ENCODE measurements around the gene CPT2. TPM values are rescaled to one million over a fixed set of nuclear protein-coding genes. Genes with fewer than 3 reads are reported as not detected.

CPT2 gene
- total RNA-seq: 10.9 TPM
- 16.9 TPM for polyA plus RNA-seq

- WGBS: under 1% methylated on average over 57 of the region's 57 CpGs
Observed at GRCh38 chr1:53196485-53197290, at the start of gene CPT2. CPT2 (plus strand) TSS chr1:53196824; CDS start chr1:53196944, 120 bp downstream.

GRCh38 chr1:53147174-53147573 is 49.5 kb upstream of the CPT2 start:
- Histone ChIP-seq H3K36me3 (ENCODE audit: insufficient read depth) (no peaks in the 10 kb centered on the region), H3K27ac (ENCODE audit: low read depth) (no peak overlapping the region), H3K4me3 (ENCODE audit: low read depth, low read length) (no peak overlapping the region), H3K4me1 (ENCODE audit: insufficient read depth) (no peaks in the 10 kb centered on the region)
- 90% methylated on average over 4 of the region's 4 CpGs for WGBS
- DNase-seq (ENCODE audit: extremely low spot score): no peak

More at GRCh38 chr1:53196485-53197290, at the start of gene CPT2:
- H3K4me1 ChIP-seq (ENCODE audit: insufficient read depth): no peaks in the 10 kb centered on the region
- DNase-seq (ENCODE audit: extremely low spot score): peak; percentile 76
- H3K27ac ChIP-seq (ENCODE audit: low read depth): peak within 1 kb of the TSS; percentile 98
- peak within 1 kb of the TSS; percentile 92 for H3K4me3 ChIP-seq (ENCODE audit: low read depth, low read length)
- no peaks in the 10 kb centered on the region for H3K36me3 ChIP-seq (ENCODE audit: insufficient read depth)

GRCh38 chr1:53148123-53148522 is 48.5 kb upstream of the CPT2 start:
- no peak for DNase-seq (ENCODE audit: extremely low spot score)
- Histone ChIP-seq H3K36me3 (ENCODE audit: insufficient read depth) (no peaks in the 10 kb centered on the region), H3K4me1 (ENCODE audit: insufficient read depth) (no peaks in the 10 kb centered on the region), H3K27ac (ENCODE audit: low read depth) (no peak overlapping the region), H3K4me3 (ENCODE audit: low read depth, low read length) (no peak overlapping the region)
- 67% methylated on average over 3 of the region's 3 CpGs for WGBS

GRCh38 chr1:53153752-53154151 is 42.9 kb upstream of the CPT2 start:
- H3K4me3 ChIP-seq (ENCODE audit: low read depth, low read length): no peak overlapping the region
- 90% methylated on average over 3 of the region's 3 CpGs for WGBS
- H3K4me1 ChIP-seq (ENCODE audit: insufficient read depth): no peaks in the 10 kb centered on the region
- H3K27ac ChIP-seq (ENCODE audit: low read depth): no peak overlapping the region
- H3K36me3 ChIP-seq (ENCODE audit: insufficient read depth): no peaks in the 10 kb centered on the region
- DNase-seq (ENCODE audit: extremely low spot score): no peak

DNA sequence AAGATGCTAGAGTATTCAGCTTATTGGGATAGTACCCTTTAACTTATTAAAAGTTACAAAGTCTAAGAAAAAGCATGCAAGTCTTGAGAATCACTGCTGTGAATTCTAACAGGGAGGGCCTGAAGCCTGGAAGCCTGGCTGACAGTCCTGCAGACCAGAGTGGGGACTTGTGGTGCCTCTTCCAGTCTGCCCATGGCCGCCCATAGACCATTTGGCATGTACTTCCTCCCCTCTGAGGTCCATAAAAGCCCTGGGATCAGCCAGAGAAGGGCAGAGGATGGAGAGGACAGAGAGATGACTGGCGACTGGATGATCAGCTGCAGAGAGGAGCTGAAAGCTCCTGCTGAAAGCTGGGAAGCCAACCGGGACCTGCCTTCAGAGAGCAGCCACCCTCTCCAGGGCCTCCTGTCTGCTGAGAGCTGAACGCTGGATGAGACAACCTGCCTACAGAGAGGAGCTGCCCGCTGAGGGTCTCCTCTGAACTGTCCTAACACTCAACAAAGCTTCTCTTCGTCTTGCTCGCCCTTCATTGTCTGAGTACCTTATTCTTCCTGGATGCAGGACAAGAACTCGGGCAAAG is 41.7 kb upstream of the CPT2 start:
- 85% methylated on average over 8 of the region's 8 CpGs for WGBS
- no peak for DNase-seq (ENCODE audit: extremely low spot score)

GRCh38 chr1:53155534-53155933 is 41.1 kb upstream of the CPT2 start:
- DNase-seq (ENCODE audit: extremely low spot score): no peak
- WGBS: 95% methylated on average over 1 of the region's 1 CpG
- Histone ChIP-seq H3K27ac (ENCODE audit: low read depth) (no peak overlapping the region), H3K4me3 (ENCODE audit: low read depth, low read length) (no peak overlapping the region), H3K4me1 (ENCODE audit: insufficient read depth) (no peaks in the 10 kb centered on the region), H3K36me3 (ENCODE audit: insufficient read depth) (no peaks in the 10 kb centered on the region)

More for the DNA sequence above, 41.7 kb upstream of the CPT2 start:
- Histone ChIP-seq H3K27ac (ENCODE audit: low read depth) (no peak overlapping the region), H3K4me1 (ENCODE audit: insufficient read depth) (no peaks in the 10 kb centered on the region), H3K4me3 (ENCODE audit: low read depth, low read length) (no peak overlapping the region), H3K36me3 (ENCODE audit: insufficient read depth) (no peaks in the 10 kb centered on the region)

GRCh38 chr1:53155945-53156344 is 40.7 kb upstream of the CPT2 start:
- 91% methylated on average over 7 of the region's 7 CpGs for WGBS
- H3K4me1 ChIP-seq (ENCODE audit: insufficient read depth): no peaks in the 10 kb centered on the region
- H3K27ac ChIP-seq (ENCODE audit: low read depth): no peak overlapping the region
- no peak overlapping the region for H3K4me3 ChIP-seq (ENCODE audit: low read depth, low read length)
- DNase-seq (ENCODE audit: extremely low spot score): no peak
- no peaks in the 10 kb centered on the region for H3K36me3 ChIP-seq (ENCODE audit: insufficient read depth)

DNA sequence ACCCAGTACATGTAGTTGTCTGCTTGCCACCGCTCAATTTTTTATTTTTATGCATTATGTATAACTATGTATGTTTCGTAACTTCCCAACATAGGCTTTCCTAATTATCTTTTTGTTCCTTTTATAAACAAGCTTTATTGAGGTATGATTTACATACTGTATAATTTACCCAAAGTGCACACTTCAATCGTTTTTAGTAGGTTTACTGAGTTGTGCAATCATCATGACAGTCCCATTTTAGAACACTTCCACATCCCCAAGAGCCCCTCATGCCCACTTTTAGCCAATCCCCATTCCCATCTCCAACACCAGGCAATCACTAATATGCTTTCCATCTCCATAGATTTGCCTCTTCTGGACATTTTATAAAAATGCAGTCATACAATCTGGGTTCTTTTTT is 39.8 kb upstream of the CPT2 start:
- H3K4me1 ChIP-seq (ENCODE audit: insufficient read depth): no peaks in the 10 kb centered on the region
- 75% methylated on average over 3 of the region's 3 CpGs for WGBS
- H3K4me3 ChIP-seq (ENCODE audit: low read depth, low read length): no peak overlapping the region
- DNase-seq (ENCODE audit: extremely low spot score): no peak
- no peaks in the 10 kb centered on the region for H3K36me3 ChIP-seq (ENCODE audit: insufficient read depth)
- no peak overlapping the region for H3K27ac ChIP-seq (ENCODE audit: low read depth)

- no peaks in the 10 kb centered on the region for H3K36me3 ChIP-seq (ENCODE audit: insufficient read depth)
- no peak for DNase-seq (ENCODE audit: extremely low spot score)
- no peak overlapping the region for H3K27ac ChIP-seq (ENCODE audit: low read depth)
- whole genome bisulfite sequencing: 84% methylated on average over 1 of the region's 1 CpG
- H3K4me1 ChIP-seq (ENCODE audit: insufficient read depth): no peaks in the 10 kb centered on the region
- no peak overlapping the region for H3K4me3 ChIP-seq (ENCODE audit: low read depth, low read length)
Observed at GRCh38 chr1:53158900-53159299, 37.7 kb upstream of the CPT2 start.

GRCh38 chr1:53160924-53161378 is 35.7 kb upstream of the CPT2 start:
- 56% methylated on average over 2 of the region's 2 CpGs for WGBS
- Histone ChIP-seq H3K27ac (ENCODE audit: low read depth) (no peak overlapping the region), H3K36me3 (ENCODE audit: insufficient read depth) (no peaks in the 10 kb centered on the region), H3K4me3 (ENCODE audit: low read depth, low read length) (no peak overlapping the region), H3K4me1 (ENCODE audit: insufficient read depth) (no peaks in the 10 kb centered on the region)
- DNase-seq (ENCODE audit: extremely low spot score): no peak

- H3K4me1 ChIP-seq (ENCODE audit: insufficient read depth): no peaks in the 10 kb centered on the region
- no peak overlapping the region for H3K4me3 ChIP-seq (ENCODE audit: low read depth, low read length)
- H3K27ac ChIP-seq (ENCODE audit: low read depth): no peak overlapping the region
- DNase-seq (ENCODE audit: extremely low spot score): no peak
- no peaks in the 10 kb centered on the region for H3K36me3 ChIP-seq (ENCODE audit: insufficient read depth)
- 74% methylated on average over 5 of the region's 5 CpGs for WGBS
Observed at GRCh38 chr1:53162621-53163020, 34.0 kb upstream of the CPT2 start.

DNA sequence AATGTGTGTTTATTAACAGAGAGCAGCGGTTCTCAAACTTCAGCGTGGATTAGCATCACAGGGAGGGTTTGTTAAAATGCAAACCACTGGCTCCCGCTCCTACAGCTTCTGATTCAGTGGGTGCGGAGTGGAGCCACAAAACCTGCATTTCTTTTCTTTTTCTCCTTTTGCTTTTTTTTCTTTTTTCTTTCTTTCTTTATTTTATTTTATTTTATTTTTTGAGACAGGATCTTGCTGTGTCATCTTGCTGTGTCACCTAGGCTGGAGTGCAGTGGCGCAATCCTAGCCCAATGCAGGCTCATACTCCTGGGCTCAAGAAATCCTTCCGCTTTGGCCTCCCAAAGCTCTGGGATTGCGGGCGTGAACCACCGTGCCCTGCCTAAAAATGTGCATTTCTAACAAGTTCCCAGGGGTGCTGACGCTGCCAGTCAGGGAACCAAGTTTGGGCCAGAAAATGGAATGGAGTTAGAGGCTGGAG is 33.3 kb upstream of the CPT2 start:
- Histone ChIP-seq H3K4me1 (ENCODE audit: insufficient read depth) (no peaks in the 10 kb centered on the region), H3K27ac (ENCODE audit: low read depth) (no peak overlapping the region), H3K36me3 (ENCODE audit: insufficient read depth) (no peaks in the 10 kb centered on the region), H3K4me3 (ENCODE audit: low read depth, low read length) (no peak overlapping the region)
- WGBS: 83% methylated on average over 10 of the region's 10 CpGs
- DNase-seq (ENCODE audit: extremely low spot score): no peak

DNA sequence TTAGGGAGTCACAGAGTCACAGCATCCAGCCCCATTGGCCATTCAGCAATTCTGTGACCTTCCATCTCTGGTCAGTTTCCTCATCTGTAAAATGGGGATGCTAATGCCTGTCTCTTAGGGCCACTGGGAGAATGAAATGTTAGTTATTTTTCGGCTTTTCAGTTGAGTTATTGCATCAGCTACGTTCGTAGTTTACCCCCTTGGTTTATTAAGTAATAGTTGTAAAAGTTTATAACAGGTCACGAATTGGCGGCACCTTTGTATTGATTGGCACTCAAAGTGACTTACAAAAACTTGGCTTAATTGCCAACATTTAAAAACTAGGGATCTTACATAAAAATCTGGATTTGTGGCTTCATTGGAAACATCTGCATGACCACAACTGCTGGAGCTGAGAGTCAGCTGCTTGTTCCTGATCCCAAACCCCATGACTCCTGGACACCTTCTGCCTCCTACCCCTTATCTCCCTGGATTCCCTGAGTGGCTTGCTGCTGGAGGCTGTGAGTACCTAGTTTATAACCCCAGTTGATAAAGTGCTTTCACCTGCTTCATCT is 31.1 kb upstream of the CPT2 start:
- Histone ChIP-seq H3K36me3 (ENCODE audit: insufficient read depth) (no peaks in the 10 kb centered on the region), H3K4me3 (ENCODE audit: low read depth, low read length) (no peak overlapping the region), H3K4me1 (ENCODE audit: insufficient read depth) (no peaks in the 10 kb centered on the region), H3K27ac (ENCODE audit: low read depth) (no peak overlapping the region)
- DNase-seq (ENCODE audit: extremely low spot score): no peak
- WGBS: 93% methylated on average over 5 of the region's 5 CpGs

- H3K4me3 ChIP-seq (ENCODE audit: low read depth, low read length): no peak overlapping the region
- H3K36me3 ChIP-seq (ENCODE audit: insufficient read depth): no peaks in the 10 kb centered on the region
- H3K4me1 ChIP-seq (ENCODE audit: insufficient read depth): no peaks in the 10 kb centered on the region
- no peak overlapping the region for H3K27ac ChIP-seq (ENCODE audit: low read depth)
- WGBS: 87% methylated on average over 6 of the region's 6 CpGs
- DNase-seq (ENCODE audit: extremely low spot score): no peak
Observed at GRCh38 chr1:53166366-53166765, 30.3 kb upstream of the CPT2 start.

Data from urinary bladder (tissue), 4 donors.